ENCODE measurements around the gene ACSL3. TPM values are rescaled to one million over a fixed set of nuclear protein-coding genes. Genes with fewer than 3 reads are reported as not detected.

ACSL3 gene
- total and polyA plus RNA-seq, 4 donors: 22.2 to 154 (median 59.2) TPM

DNA sequence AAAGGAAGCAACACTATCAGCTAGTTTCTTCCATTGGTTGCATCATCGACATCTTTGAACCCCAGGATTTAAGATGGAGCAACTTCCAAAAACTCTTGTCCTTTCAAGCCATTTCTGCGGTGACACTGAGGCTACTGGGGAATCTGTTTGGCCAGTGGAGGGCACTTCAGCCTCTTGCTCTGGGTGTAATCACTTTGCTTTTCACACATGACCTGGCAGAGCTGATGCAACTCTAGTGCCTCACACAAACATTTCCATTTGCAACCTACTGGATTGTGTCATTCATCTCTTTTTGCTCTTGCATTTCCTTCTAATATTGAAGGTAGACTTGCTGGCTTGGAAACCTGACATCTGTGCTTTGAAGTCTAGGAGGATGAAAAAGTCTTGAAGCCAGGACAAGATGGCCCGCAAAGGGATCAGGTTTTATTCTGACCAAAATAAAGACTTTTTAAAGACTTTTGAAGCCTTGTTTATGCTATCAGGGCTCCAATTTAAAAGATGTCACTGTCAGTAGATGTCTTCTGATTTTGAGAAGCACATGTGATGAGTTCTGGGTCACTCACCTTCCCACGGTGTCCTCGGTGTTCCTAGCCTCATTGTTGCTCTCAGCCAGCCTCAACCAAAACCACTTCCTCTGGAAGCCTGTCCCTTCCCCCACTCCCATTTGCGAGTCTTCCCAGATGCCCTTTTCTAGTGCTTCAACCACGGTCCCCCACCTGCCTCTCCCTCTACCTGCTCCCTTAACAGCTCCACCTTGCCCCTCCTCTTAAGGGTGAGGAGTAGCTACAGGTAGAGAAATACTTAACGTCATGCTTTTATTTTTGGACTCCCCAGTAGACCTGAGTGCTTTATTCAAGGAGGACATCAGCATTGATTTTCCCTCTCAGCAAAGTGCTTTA is 121.4 kb downstream of the ACSL3 start:
- WGBS, 2 donors: 42 to 58% methylated on average over 8 of the region's 8 CpGs
- Histone ChIP-seq H3K27ac (ENCODE audit: low read depth in 1 of 2, low read length in 1 of 2) (no peak overlapping the region), H3K9me3 (ENCODE audit: control insufficient read depth in 4 of 4, insufficient read depth in 3 of 4, low read length in 3 of 4) (peaks cover 0 to 2% (median 0%) of the 10 kb centered on the region in 4 donors), H3K9ac (ENCODE audit: insufficient read depth in 1 of 2, low read length in 2 of 2) (no peak overlapping the region), H3K36me3 (ENCODE audit: control insufficient read depth in 4 of 4, insufficient read depth in 4 of 4, low read length in 4 of 4) (no peaks in the 10 kb centered on the region), H3K27me3 (ENCODE audit: control insufficient read depth in 3 of 3, insufficient read depth in 3 of 3, low read length in 2 of 3) (no peaks in the 10 kb centered on the region), H3K4me1 (ENCODE audit: control insufficient read depth in 5 of 5, insufficient read depth in 5 of 5, low read length in 5 of 5) (peaks cover 0 to 1% (median 0%) of the 10 kb centered on the region in 5 donors), H3K4me3 (no peak overlapping the region)
- DNase-seq: peak; percentile 50 to 81 (median 68)
- TF ChIP-seq, protein P1, sequence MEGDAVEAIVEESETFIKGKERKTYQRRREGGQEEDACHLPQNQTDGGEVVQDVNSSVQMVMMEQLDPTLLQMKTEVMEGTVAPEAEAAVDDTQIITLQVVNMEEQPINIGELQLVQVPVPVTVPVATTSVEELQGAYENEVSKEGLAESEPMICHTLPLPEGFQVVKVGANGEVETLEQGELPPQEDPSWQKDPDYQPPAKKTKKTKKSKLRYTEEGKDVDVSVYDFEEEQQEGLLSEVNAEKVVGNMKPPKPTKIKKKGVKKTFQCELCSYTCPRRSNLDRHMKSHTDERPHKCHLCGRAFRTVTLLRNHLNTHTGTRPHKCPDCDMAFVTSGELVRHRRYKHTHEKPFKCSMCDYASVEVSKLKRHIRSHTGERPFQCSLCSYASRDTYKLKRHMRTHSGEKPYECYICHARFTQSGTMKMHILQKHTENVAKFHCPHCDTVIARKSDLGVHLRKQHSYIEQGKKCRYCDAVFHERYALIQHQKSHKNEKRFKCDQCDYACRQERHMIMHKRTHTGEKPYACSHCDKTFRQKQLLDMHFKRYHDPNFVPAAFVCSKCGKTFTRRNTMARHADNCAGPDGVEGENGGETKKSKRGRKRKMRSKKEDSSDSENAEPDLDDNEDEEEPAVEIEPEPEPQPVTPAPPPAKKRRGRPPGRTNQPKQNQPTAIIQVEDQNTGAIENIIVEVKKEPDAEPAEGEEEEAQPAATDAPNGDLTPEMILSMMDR (IDR thresholded peaks at IDR 0.05; ENCODE audit: control extremely low read depth, extremely low read depth): peak; percentile 14
- no peak for ATAC-seq (ENCODE audit: insufficient read depth, low FRiP score)

DNA sequence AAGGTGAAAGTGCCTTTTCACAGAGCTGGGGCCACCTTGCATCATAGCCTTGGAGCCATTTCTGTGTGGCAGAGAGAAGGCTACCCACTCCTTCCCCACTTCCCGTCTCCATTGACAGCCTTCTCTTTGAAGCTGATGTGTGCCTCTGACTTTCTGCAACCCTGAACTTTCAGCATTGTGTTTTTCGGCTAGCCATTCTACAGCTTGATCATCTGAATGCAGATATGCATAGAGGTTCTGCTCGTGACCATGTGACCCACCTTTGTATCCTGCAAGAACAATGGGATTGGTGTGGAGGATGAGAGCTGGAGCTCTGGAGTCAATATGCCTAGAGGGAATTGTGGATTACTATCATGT is 122.1 kb downstream of the ACSL3 start:
- ATAC-seq (ENCODE audit: insufficient read depth, low FRiP score) (no peak), DNase-seq (no peak)
- 83 to 84% methylated on average over 3 of the region's 3 CpGs for WGBS, 2 donors
- Histone ChIP-seq H3K27me3 (ENCODE audit: control insufficient read depth in 3 of 3, insufficient read depth in 3 of 3, low read length in 2 of 3) (no peaks in the 10 kb centered on the region), H3K9ac (ENCODE audit: insufficient read depth in 1 of 2, low read length in 2 of 2) (no peak overlapping the region), H3K9me3 (ENCODE audit: control insufficient read depth in 4 of 4, insufficient read depth in 3 of 4, low read length in 3 of 4) (peaks cover 0 to 2% (median 0%) of the 10 kb centered on the region in 4 donors), H3K4me3 (no peak overlapping the region), H3K36me3 (ENCODE audit: control insufficient read depth in 4 of 4, insufficient read depth in 4 of 4, low read length in 4 of 4) (no peaks in the 10 kb centered on the region), H3K27ac (ENCODE audit: low read depth in 1 of 2, low read length in 1 of 2) (no peak overlapping the region), H3K4me1 (ENCODE audit: control insufficient read depth in 5 of 5, insufficient read depth in 5 of 5, low read length in 5 of 5) (peaks cover 0 to 1% (median 0%) of the 10 kb centered on the region in 5 donors)
- TF ChIP-seq, protein P1 (IDR thresholded peaks at IDR 0.05; ENCODE audit: control extremely low read depth, extremely low read depth): no peak

DNA sequence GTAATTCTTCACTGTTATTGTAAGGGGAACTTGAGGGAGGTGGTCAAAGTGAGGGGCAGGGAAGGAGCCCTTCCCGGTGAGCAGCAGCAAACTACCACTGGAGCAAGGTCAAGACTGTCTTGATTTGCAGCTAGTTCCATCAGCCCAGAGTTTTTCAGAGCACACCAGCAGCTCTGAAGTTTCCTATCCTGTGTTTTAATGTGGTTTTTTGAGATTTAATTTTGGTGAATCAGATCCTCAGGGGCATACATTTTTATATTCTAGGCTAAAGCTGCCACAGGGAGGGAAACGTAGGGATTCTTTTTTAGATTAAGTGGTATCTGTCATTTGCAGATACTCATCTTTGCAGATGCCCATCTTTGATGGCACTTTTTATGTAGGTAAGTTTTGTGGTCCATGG is 124.1 kb downstream of the ACSL3 start:
- H3K4me1 ChIP-seq (ENCODE audit: control insufficient read depth in 5 of 5, insufficient read depth in 5 of 5, low read length in 5 of 5): peaks cover 0 to 1% (median 0%) of the 10 kb centered on the region in 5 donors
- H3K9me3 ChIP-seq (ENCODE audit: control insufficient read depth in 4 of 4, insufficient read depth in 3 of 4, low read length in 3 of 4): peaks cover 0 to 2% (median 0%) of the 10 kb centered on the region in 4 donors
- H3K36me3 ChIP-seq (ENCODE audit: control insufficient read depth in 4 of 4, insufficient read depth in 4 of 4, low read length in 4 of 4): no peaks in the 10 kb centered on the region
- H3K4me3 ChIP-seq: no peak overlapping the region
- no peaks in the 10 kb centered on the region for H3K27me3 ChIP-seq (ENCODE audit: control insufficient read depth in 3 of 3, insufficient read depth in 3 of 3, low read length in 2 of 3)
- WGBS, 2 donors: 73 to 87% methylated on average over 2 of the region's 2 CpGs
- TF ChIP-seq, protein P1 (IDR thresholded peaks at IDR 0.05; ENCODE audit: control extremely low read depth, extremely low read depth): no peak
- no peak for ATAC-seq (ENCODE audit: insufficient read depth, low FRiP score)
- DNase-seq: no peak
- H3K27ac ChIP-seq (ENCODE audit: low read depth in 1 of 2, low read length in 1 of 2): no peak overlapping the region
- no peak overlapping the region for H3K9ac ChIP-seq (ENCODE audit: insufficient read depth in 1 of 2, low read length in 2 of 2)

All from lung (tissue), 12 donors.